Measurements from ENCODE around the gene NUDT15.

- no peak for TF ChIP-seq POLR2AphosphoS5 (IDR thresholded peaks at IDR 0.05)
- no peak for TF ChIP-seq CTCF (IDR thresholded peaks at IDR 0.05; ENCODE audit: poor library complexity, severe bottlenecking)
- no peak for TF ChIP-seq MXI1 (conservative IDR thresholded peaks at IDR 0.05; ENCODE audit: poor library complexity, severe bottlenecking)
- TF ChIP-seq RAD21 (conservative IDR thresholded peaks at IDR 0.05): no peak
- no peak for TF ChIP-seq EZH2 (IDR thresholded peaks at IDR 0.05; ENCODE audit: borderline replicate concordance, insufficient read depth, low read length, poor library complexity, severe bottlenecking)
Measured at GRCh38 chr13:48078251-48078656, 40.7 kb downstream of the NUDT15 start.
